H9 (cell line): Measurements from ENCODE around the gene KCNN3. TPM values are rescaled to one million over a fixed set of nuclear protein-coding genes. Genes with fewer than 3 reads are reported as not detected.

ENCODE experiments used
- DNase-seq: peaks from one replicate; pipeline ENCODE4 v3.0.0-alpha.2; 2017
- H2AFZ ChIP-seq: one replicate; pipeline ENCODE4 v1.6.1; 2013; ENCODE audit warnings: mild to moderate bottlenecking, low read length, control low read depth, moderate library complexity
- H2AK5ac ChIP-seq: 2 replicates; pipeline ENCODE4 v1.6.1; 2013; ENCODE audit warnings: low read length, control low read depth, mixed read lengths; ENCODE audit not compliant: insufficient read length
- H2BK120ac ChIP-seq: one replicate; pipeline ENCODE4 v1.6.1; 2013; ENCODE audit warnings: low read depth, mild to moderate bottlenecking, low read length, control low read depth, inconsistent platforms; ENCODE audit not compliant: poor library complexity, severe bottlenecking
- H2BK12ac ChIP-seq: 2 replicates; pipeline ENCODE4 v1.6.1; 2013; ENCODE audit warnings: low read length, control low read depth, mixed read lengths, low read depth; ENCODE audit not compliant: insufficient read length
- H2BK15ac ChIP-seq: 2 replicates; pipeline ENCODE4 v1.6.1; 2013; ENCODE audit warnings: low read depth, low read length, control low read depth
- H2BK20ac ChIP-seq: one replicate; pipeline ENCODE4 v1.6.1; 2013; ENCODE audit warnings: low read depth, mild to moderate bottlenecking, low read length, control low read depth, inconsistent platforms; ENCODE audit not compliant: poor library complexity, severe bottlenecking
- H2BK5ac ChIP-seq: 2 replicates; pipeline ENCODE4 v1.6.1; 2013; ENCODE audit warnings: low read length, control low read depth, mixed read lengths; ENCODE audit not compliant: insufficient read length
- H3K14ac ChIP-seq: 2 replicates; pipeline ENCODE4 v1.6.1; 2013; ENCODE audit warnings: low read length, control low read depth; ENCODE audit not compliant: insufficient read depth
- H3K18ac ChIP-seq: 2 replicates; pipeline ENCODE4 v1.6.1; 2013; ENCODE audit warnings: low read depth, mild to moderate bottlenecking, mixed read lengths, low read length, control low read depth; ENCODE audit not compliant: insufficient read length
- H3K23ac ChIP-seq: 2 replicates; pipeline ENCODE4 v1.6.1; 2013; ENCODE audit warnings: low read length, control low read depth, mixed read lengths, low read depth; ENCODE audit not compliant: insufficient read length
- H3K23me2 ChIP-seq: 2 replicates; pipeline ENCODE4 v1.6.1; 2013; ENCODE audit warnings: low read depth, mild to moderate bottlenecking, mixed read lengths, low read length, control low read depth; ENCODE audit not compliant: insufficient read length, poor library complexity, severe bottlenecking
- H3K27ac ChIP-seq: 2 replicates; pipeline ENCODE4 v1.5.1; 2013; ENCODE audit warnings: low read length, control low read depth, mixed read lengths, low read depth; ENCODE audit not compliant: insufficient read length
- H3K27me3 ChIP-seq: 2 replicates; pipeline ENCODE4 v1.6.1; 2013; ENCODE audit warnings: low read length, control low read depth, inconsistent platforms; ENCODE audit not compliant: insufficient read depth
- H3K4ac ChIP-seq: 2 replicates; pipeline ENCODE4 v1.6.1; 2013; ENCODE audit warnings: low read depth, mild to moderate bottlenecking, control low read depth, inconsistent platforms, low read length, moderate library complexity
- H3K4me1 ChIP-seq: 2 replicates; pipeline ENCODE4 v1.6.1; 2013; ENCODE audit warnings: low read length, control low read depth, inconsistent platforms; ENCODE audit not compliant: insufficient read depth
- H3K4me2 ChIP-seq: 2 replicates; pipeline ENCODE4 v1.6.1; 2013; ENCODE audit warnings: low read length, control low read depth, mixed read lengths; ENCODE audit not compliant: insufficient read length, insufficient read depth
- H3K56ac ChIP-seq: 2 replicates; pipeline ENCODE4 v1.6.1; 2013; ENCODE audit warnings: low read depth, mild to moderate bottlenecking, mixed read lengths, low read length, control low read depth; ENCODE audit not compliant: insufficient read length
- H3K79me1 ChIP-seq: 2 replicates; pipeline ENCODE4 v1.6.1; 2013; ENCODE audit warnings: low read depth, mild to moderate bottlenecking, moderate library complexity, low read length, control low read depth, inconsistent platforms; ENCODE audit not compliant: insufficient read depth, poor library complexity, severe bottlenecking
- H3K79me2 ChIP-seq: 2 replicates; pipeline ENCODE4 v1.6.1; 2013; ENCODE audit warnings: low read length, control low read depth, inconsistent platforms; ENCODE audit not compliant: insufficient read depth
- H3K9ac ChIP-seq: 2 replicates; pipeline ENCODE4 v1.6.1; 2013; ENCODE audit warnings: low read length, control low read depth, mixed read lengths; ENCODE audit not compliant: insufficient read length; ENCODE audit errors: extremely low read depth
- H3K9me3 ChIP-seq: one replicate; pipeline ENCODE4 v1.6.1; 2013; ENCODE audit warnings: low read depth, low read length, inconsistent platforms; ENCODE audit not compliant: control insufficient read depth
- H3T11ph ChIP-seq: one replicate; pipeline ENCODE4 v1.6.1; 2013; ENCODE audit warnings: mild to moderate bottlenecking, low read length, control low read depth, inconsistent platforms
- H4K20me1 ChIP-seq: one replicate; pipeline ENCODE4 v1.6.1; 2013; ENCODE audit not compliant: control insufficient read depth, insufficient read length, insufficient read depth
- H4K5ac ChIP-seq: 2 replicates; pipeline ENCODE4 v1.6.1; 2013; ENCODE audit warnings: low read depth, mild to moderate bottlenecking, mixed read lengths, low read length, control low read depth; ENCODE audit not compliant: insufficient read length
- H4K8ac ChIP-seq: replicated peaks from 2 replicates; pipeline ENCODE4 v1.6.1; 2013; ENCODE audit warnings: low read length, control low read depth, mixed read lengths, low read depth; ENCODE audit not compliant: insufficient read length
- H4K91ac ChIP-seq: 2 replicates; pipeline ENCODE4 v1.6.1; 2013; ENCODE audit warnings: low read depth, mild to moderate bottlenecking, moderate library complexity, mixed read lengths, low read length, control low read depth; ENCODE audit not compliant: insufficient read length
- H3K27ac Mint-ChIP-seq, 3 experiments: 2 replicates in 2 of 3; 3 replicates in 1 of 3; pipeline ENCODE4 v1.8.0; 2020 to 2021; ENCODE audit warnings: mixed read lengths in 3 of 3, mild to moderate bottlenecking in 1 of 3, moderate library complexity in 1 of 3
- H3K27me3 Mint-ChIP-seq: 2 replicates; pipeline ENCODE4 v1.8.0; 2021; ENCODE audit warnings: low read depth, mild to moderate bottlenecking, moderate library complexity, mixed read lengths
- H3K36me3 Mint-ChIP-seq, 3 experiments: 2 replicates in 2 of 3; 3 replicates in 1 of 3; pipeline ENCODE4 v1.8.0; 2020 to 2021; ENCODE audit warnings: low read depth in 3 of 3, mixed read lengths in 3 of 3; ENCODE audit not compliant: insufficient read depth in 1 of 3
- H3K4me1 Mint-ChIP-seq, 2 experiments: 2 replicates each; pipeline ENCODE4 v1.8.0; 2020; ENCODE audit warnings: mixed read lengths in 2 of 2
- H3K4me3 Mint-ChIP-seq, 2 experiments: 2 replicates in 1 of 2; 3 replicates in 1 of 2; pipeline ENCODE4 v1.8.0; 2020 to 2021; ENCODE audit warnings: mild to moderate bottlenecking in 2 of 2, mixed read lengths in 2 of 2, moderate library complexity in 1 of 2
- H3K9me3 Mint-ChIP-seq, 2 experiments: 2 replicates in 1 of 2; 3 replicates in 1 of 2; pipeline ENCODE4 v1.8.0; 2020; ENCODE audit warnings: mild to moderate bottlenecking in 2 of 2, mixed read lengths in 2 of 2, moderate library complexity in 1 of 2
- CTCF ChIP-seq: fragments of 200-600 bp; sonication (generic); conservative IDR thresholded peaks from 3 replicates; pipeline ENCODE4 v1.8.0; 2021; ENCODE audit warnings: antibody characterized with exemption, mild to moderate bottlenecking
- WGBS: extraction: QIAGEN DNeasy Blood & Tissue Kit; methylation state at CpG from one replicate; pipeline ENCODE4 v1.1.7; 2013; ENCODE audit warnings: missing lambda C conversion rate, low lambda C conversion rate, mixed read lengths; ENCODE audit not compliant: insufficient read length; ENCODE audit errors: extremely low coverage; 5-methylcytosine and 5-hydroxymethylcytosine counted together
- total RNA-seq: library from RNA; stranded (reverse); gene quantifications from 2 replicates; pipeline ENCODE4 v1.2.1, GENCODE V29; 2021

KCNN3 gene
- total RNA-seq, 1 experiment from 2014 or later: 0.83 TPM

- H3K27ac ChIP-seq: no peak overlapping the region
- peak overlapping the region; percentile 41 for H3K4me2 ChIP-seq
- no peak overlapping the region for H3K18ac ChIP-seq
- H3K4ac ChIP-seq: no peak overlapping the region
- WGBS: no CpG with 5 or more reads among the region's 25 CpGs
- peak overlapping the region in 1 of 2 experiments; percentile 88; a peak in 3 of 5 replicates for H3K4me3 Mint-ChIP-seq
- H3K79me2 ChIP-seq: no peaks in the 10 kb centered on the region
- H2AFZ ChIP-seq: no peak overlapping the region
- no peak overlapping the region for H3K23ac ChIP-seq
- no peak overlapping the region for H3K56ac ChIP-seq
- H3K27me3 ChIP-seq: peaks cover 2% of the 10 kb centered on the region; the same call in 1 of the 2 replicates
- H2BK120ac ChIP-seq: no peak overlapping the region
- no peak overlapping the region for H3K9ac ChIP-seq
- no peak overlapping the region for H3T11ph ChIP-seq
- no peaks in the 10 kb centered on the region for H4K20me1 ChIP-seq
- no peak overlapping the region for H4K5ac ChIP-seq
- H3K36me3 Mint-ChIP-seq: no peaks in the 10 kb centered on the region; a peak in 1 of 7 replicates
- peak; percentile 53 for DNase-seq
- H3K27ac Mint-ChIP-seq: peak overlapping the region in 1 of 3 experiments; percentile 69; a peak in 1 of 7 replicates
- peaks cover 56 to 67% of the 10 kb centered on the region in 2 experiments for H3K4me1 Mint-ChIP-seq
- peaks cover 32% of the 10 kb centered on the region for H3K27me3 Mint-ChIP-seq
- H3K4me1 ChIP-seq: peaks cover 7% of the 10 kb centered on the region
- H3K14ac ChIP-seq: no peak overlapping the region
- no peak overlapping the region for H2AK5ac ChIP-seq
- TF ChIP-seq CTCF: no peak
- H4K91ac ChIP-seq: no peak overlapping the region
- no peak overlapping the region for H2BK5ac ChIP-seq
- no peaks in the 10 kb centered on the region for H3K9me3 Mint-ChIP-seq
- no peaks in the 10 kb centered on the region for H3K79me1 ChIP-seq
- H2BK12ac ChIP-seq: no peak overlapping the region
- H2BK15ac ChIP-seq: no peak overlapping the region
- no peaks in the 10 kb centered on the region for H3K9me3 ChIP-seq
- H4K8ac ChIP-seq: no peak overlapping the region
- peaks cover 11% of the 10 kb centered on the region for H3K23me2 ChIP-seq
- H2BK20ac ChIP-seq: no peak overlapping the region
Observed at GRCh38 chr1:154867064-154867825, 2.8 kb downstream of the KCNN3 start.
